Measurements from ENCODE around the gene B3GALT6.

DNA sequence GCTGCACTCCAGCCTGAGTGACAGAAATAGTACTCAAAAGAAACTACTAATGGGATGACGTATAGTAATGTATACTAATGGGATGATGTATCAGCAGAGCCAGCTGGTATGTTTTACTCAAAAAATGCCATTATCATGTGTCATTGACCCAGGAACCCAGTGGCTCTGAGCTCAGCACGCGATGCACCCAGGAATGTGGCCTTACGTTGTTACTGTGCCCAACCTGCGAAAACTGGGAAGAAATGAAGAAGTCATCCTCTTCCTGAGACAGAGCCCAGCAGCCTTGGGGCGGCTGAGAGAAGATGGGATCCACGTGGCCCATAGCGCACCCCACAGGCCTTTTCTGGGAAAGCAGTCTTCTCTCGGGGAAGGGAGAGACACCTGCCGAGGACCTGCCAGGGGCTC is 32.8 kb downstream of the B3GALT6 start:
- TF ChIP-seq, protein P1, sequence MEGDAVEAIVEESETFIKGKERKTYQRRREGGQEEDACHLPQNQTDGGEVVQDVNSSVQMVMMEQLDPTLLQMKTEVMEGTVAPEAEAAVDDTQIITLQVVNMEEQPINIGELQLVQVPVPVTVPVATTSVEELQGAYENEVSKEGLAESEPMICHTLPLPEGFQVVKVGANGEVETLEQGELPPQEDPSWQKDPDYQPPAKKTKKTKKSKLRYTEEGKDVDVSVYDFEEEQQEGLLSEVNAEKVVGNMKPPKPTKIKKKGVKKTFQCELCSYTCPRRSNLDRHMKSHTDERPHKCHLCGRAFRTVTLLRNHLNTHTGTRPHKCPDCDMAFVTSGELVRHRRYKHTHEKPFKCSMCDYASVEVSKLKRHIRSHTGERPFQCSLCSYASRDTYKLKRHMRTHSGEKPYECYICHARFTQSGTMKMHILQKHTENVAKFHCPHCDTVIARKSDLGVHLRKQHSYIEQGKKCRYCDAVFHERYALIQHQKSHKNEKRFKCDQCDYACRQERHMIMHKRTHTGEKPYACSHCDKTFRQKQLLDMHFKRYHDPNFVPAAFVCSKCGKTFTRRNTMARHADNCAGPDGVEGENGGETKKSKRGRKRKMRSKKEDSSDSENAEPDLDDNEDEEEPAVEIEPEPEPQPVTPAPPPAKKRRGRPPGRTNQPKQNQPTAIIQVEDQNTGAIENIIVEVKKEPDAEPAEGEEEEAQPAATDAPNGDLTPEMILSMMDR (IDR thresholded peaks at IDR 0.05) = no peak
- TF ChIP-seq POLR2A (IDR thresholded peaks at IDR 0.05) = no peak

Data from body of pancreas (tissue), 4 donors.